Vein endothelial cell (primary cell): ENCODE results near the gene FSTL5. TPM values are rescaled to one million over a fixed set of nuclear protein-coding genes. Genes with fewer than 3 reads are reported as not detected.

Source experiments
- total RNA-seq: library from RNA; depleted of rRNA; stranded (reverse); fragments of >200 nt; gene quantifications from 2 replicates; pipeline ENCODE4 v1.2.3, GENCODE V29; 2012

FSTL5 gene
- 0.10 and 0.98 TPM in 2 replicates for total RNA-seq

DNA sequence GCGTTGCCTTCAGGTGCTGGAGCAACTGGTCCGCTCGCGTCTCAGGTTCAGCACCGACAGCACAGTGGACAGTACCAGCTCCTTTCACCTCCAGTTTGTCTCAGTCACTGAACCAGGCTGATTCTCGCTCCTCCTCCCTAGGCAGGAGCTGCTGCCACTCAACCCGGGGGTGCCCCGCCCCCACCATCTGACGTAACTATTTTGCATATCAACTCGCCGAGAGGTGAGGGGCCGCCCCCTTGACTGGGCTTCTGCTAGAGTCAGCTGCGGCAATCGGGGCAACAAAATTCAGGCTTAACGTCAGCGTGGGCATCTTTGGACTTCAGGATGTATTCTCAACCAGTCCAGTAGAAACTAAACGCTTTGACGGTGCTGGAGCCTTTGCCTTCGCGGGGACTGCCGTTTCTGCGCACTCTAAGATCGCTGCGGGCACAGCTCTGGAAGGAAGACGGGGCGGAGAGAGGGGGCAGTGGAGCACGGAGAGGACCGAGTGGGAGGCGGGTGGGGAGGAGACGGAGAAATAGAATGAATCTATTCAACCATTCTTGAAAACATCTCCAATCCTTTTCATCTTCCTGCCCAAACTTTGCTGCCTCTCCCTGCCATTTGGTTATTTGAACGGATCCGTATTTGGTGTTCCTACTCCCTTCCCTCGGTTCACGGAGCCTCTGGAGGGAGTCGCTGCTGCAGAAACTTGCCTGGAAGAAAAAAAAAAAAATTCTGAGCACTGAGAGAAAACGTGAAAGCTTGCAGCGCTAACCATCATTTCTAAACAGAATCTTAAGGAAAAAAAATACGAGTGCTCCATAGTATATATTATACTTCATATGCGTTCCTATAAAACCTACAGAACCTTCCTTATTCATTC, at the start of gene FSTL5:
Gene FSTL5 (minus strand): TSS at position 109 of the 868 bp plus-strand sequence. CDS start 52,604 bp downstream, outside the sequence.

